ENCODE data around the gene DYDC2.
A peak's percentile ranks its signal among the peaks of the same experiment; 100 is the strongest.

DYDC2 gene

DNA sequence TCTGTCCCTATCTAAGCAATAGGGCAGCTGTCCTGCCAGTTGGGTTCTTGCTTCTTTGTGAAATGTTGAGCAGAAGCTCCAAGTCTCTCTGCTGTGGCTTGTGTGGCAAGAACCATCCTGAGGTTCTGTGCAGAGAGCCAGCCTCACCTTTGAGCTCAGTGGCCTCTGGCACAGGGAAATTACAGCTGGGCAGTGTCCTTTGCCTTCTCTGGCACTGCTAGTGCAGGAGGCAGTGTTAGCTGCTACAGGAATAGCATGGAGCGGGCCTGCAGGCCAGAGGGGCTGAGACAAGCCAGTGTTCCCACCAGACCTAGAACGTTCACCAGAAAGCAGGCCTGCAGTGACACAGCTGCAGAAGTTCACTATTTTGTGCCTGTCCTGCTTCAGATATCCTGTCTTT is 53.5 kb downstream of the DYDC2 start:
- no peak overlapping the region for H3K4ac ChIP-seq (ENCODE audit: low read length)
- H3K27ac ChIP-seq (replicated peaks; ENCODE audit: low read length) = no peak overlapping the region
- no peak overlapping the region for H3K23ac ChIP-seq (ENCODE audit: low read depth, low read length, poor library complexity)
- peaks cover 15 to 30% of the 10 kb centered on the region in 2 donors for H3K4me1 ChIP-seq (ENCODE audit: control insufficient read depth in 2 of 2, insufficient read depth in 1 of 2, low read depth in 1 of 2, low read length in 2 of 2)
- peaks cover 2 to 37% of the 10 kb centered on the region in 2 donors for H3K36me3 ChIP-seq (replicated peaks in 1 of 2; ENCODE audit: control insufficient read depth in 2 of 2, insufficient read depth in 2 of 2, low read length in 2 of 2)
- no peak overlapping the region for H4K8ac ChIP-seq (ENCODE audit: low read depth, low read length)
- WGBS, 2 donors (ENCODE audit: extremely low coverage in 2 of 2, insufficient read length in 2 of 2, insufficient replicate concordance in 1 of 2) = no CpG with 5 or more reads among the region's 2 CpGs
- no peak overlapping the region for H3K14ac ChIP-seq (ENCODE audit: low read length)
- H2BK12ac ChIP-seq (ENCODE audit: low read length) = no peak overlapping the region
- H3K9me3 ChIP-seq (replicated peaks in 1 of 2; ENCODE audit: control insufficient read depth in 2 of 2, insufficient read depth in 1 of 2, low read depth in 1 of 2, low read length in 2 of 2) = no peaks in the 10 kb centered on the region
- no peak overlapping the region for H2AFZ ChIP-seq (ENCODE audit: low read length)
- peaks cover 11% of the 10 kb centered on the region for H3K79me1 ChIP-seq (ENCODE audit: low read depth, low read length)
- H2BK15ac ChIP-seq (ENCODE audit: low read length) = no peak overlapping the region
- H3K27me3 ChIP-seq (ENCODE audit: control insufficient read depth in 3 of 3, insufficient read depth in 3 of 3, low read depth in 1 of 3, low read length in 3 of 3) = no peaks in the 10 kb centered on the region
- no peak overlapping the region for H2BK120ac ChIP-seq (ENCODE audit: low read depth, low read length)
- no peak overlapping the region for H3K9ac ChIP-seq (ENCODE audit: low read depth, low read length, poor library complexity)
- H3K4me3 ChIP-seq (ENCODE audit: low read length in 2 of 2) = peak overlapping the region in 1 of 2 donors; percentile 70
- no peak overlapping the region for H2BK5ac ChIP-seq (ENCODE audit: low read length)
- no peak overlapping the region for H2AK5ac ChIP-seq (ENCODE audit: low read depth, low read length)
- no peak overlapping the region for H4K91ac ChIP-seq (ENCODE audit: low read depth, low read length, poor library complexity)
- H3K4me2 ChIP-seq (ENCODE audit: insufficient read depth, low read length, poor library complexity, severe bottlenecking) = peak overlapping the region; percentile 51
- no peak for DNase-seq (ENCODE audit: low spot score)
- no peak overlapping the region for H3K18ac ChIP-seq (ENCODE audit: low read length)

DNA sequence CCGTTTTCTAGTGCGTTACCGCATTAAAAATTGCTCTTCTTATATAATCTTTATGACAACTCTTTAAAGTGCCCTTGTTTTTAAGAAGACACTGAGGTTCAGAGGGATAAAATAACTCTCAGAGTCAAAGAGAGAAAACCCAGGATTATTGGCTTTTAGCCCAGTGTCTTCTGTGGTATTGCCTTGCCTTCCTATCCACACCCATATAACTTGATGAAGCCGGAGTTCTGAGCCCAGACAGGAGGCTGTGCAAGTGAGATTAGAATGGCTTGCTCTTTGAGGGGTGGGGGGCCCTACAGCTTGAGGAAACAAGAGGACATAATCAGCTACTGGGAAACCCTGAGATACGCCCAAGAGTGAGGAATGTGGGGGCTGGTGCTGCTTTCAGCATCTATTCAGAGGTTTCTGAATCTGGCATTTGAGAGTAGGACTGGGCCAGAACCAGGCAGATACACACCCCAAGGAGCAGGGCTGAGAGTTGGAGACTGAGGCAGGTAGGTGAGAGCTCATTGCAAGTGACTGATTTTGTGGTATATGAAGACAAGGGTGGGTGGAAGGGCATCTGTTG is 54.1 kb downstream of the DYDC2 start:
- H4K8ac ChIP-seq (ENCODE audit: low read depth, low read length) = no peak overlapping the region
- H3K4me3 ChIP-seq (ENCODE audit: low read length in 2 of 2) = no peak overlapping the region
- H3K27me3 ChIP-seq (ENCODE audit: control insufficient read depth in 3 of 3, insufficient read depth in 3 of 3, low read depth in 1 of 3, low read length in 3 of 3) = no peaks in the 10 kb centered on the region
- H3K4ac ChIP-seq (ENCODE audit: low read length) = no peak overlapping the region
- H2BK120ac ChIP-seq (ENCODE audit: low read depth, low read length) = no peak overlapping the region
- H3K4me1 ChIP-seq (ENCODE audit: control insufficient read depth in 2 of 2, insufficient read depth in 1 of 2, low read depth in 1 of 2, low read length in 2 of 2) = peaks cover 15 to 34% of the 10 kb centered on the region in 2 donors
- no peak overlapping the region for H2AFZ ChIP-seq (ENCODE audit: low read length)
- no peak overlapping the region for H2BK5ac ChIP-seq (ENCODE audit: low read length)
- WGBS, 2 donors (ENCODE audit: extremely low coverage in 2 of 2, insufficient read length in 2 of 2, insufficient replicate concordance in 1 of 2) = no CpG with 5 or more reads among the region's 5 CpGs
- no peak overlapping the region for H3K18ac ChIP-seq (ENCODE audit: low read length)
- no peak overlapping the region for H3K14ac ChIP-seq (ENCODE audit: low read length)
- H2AK5ac ChIP-seq (ENCODE audit: low read depth, low read length) = no peak overlapping the region
- H3K4me2 ChIP-seq (ENCODE audit: insufficient read depth, low read length, poor library complexity, severe bottlenecking) = no peak overlapping the region
- H3K9ac ChIP-seq (ENCODE audit: low read depth, low read length, poor library complexity) = no peak overlapping the region
- peaks cover 11% of the 10 kb centered on the region for H3K79me1 ChIP-seq (ENCODE audit: low read depth, low read length)
- no peak overlapping the region for H3K27ac ChIP-seq (replicated peaks; ENCODE audit: low read length)
- no peak overlapping the region for H4K91ac ChIP-seq (ENCODE audit: low read depth, low read length, poor library complexity)
- no peak overlapping the region for H2BK12ac ChIP-seq (ENCODE audit: low read length)
- H3K9me3 ChIP-seq (replicated peaks in 1 of 2; ENCODE audit: control insufficient read depth in 2 of 2, insufficient read depth in 1 of 2, low read depth in 1 of 2, low read length in 2 of 2) = no peaks in the 10 kb centered on the region
- no peak overlapping the region for H3K23ac ChIP-seq (ENCODE audit: low read depth, low read length, poor library complexity)
- no peak for DNase-seq (ENCODE audit: low spot score)
- H3K36me3 ChIP-seq (replicated peaks in 1 of 2; ENCODE audit: control insufficient read depth in 2 of 2, insufficient read depth in 2 of 2, low read length in 2 of 2) = peaks cover 3 to 38% of the 10 kb centered on the region in 2 donors
- H2BK15ac ChIP-seq (ENCODE audit: low read length) = no peak overlapping the region

DNA sequence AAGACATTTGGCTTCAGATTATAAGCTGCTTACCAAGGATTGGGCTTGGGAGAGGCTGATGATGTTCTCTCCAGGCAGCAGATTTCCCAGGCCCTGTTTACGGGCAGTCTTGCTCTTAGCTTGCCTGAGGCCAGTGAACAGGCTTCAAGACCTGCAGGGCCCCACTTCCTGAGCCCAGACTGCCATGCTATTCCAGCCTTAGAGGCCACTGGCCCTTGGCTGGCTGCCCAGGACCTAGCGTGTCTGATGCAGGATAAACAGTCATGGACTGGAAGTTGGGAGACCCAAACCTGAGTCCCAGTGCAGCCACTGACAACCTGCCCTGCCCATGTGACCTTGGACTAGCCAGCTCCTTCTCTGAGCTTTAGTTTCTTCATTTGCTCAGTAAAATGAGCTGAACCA is 54.7 kb downstream of the DYDC2 start:
- no peak overlapping the region for H3K27ac ChIP-seq (replicated peaks; ENCODE audit: low read length)

DNA sequence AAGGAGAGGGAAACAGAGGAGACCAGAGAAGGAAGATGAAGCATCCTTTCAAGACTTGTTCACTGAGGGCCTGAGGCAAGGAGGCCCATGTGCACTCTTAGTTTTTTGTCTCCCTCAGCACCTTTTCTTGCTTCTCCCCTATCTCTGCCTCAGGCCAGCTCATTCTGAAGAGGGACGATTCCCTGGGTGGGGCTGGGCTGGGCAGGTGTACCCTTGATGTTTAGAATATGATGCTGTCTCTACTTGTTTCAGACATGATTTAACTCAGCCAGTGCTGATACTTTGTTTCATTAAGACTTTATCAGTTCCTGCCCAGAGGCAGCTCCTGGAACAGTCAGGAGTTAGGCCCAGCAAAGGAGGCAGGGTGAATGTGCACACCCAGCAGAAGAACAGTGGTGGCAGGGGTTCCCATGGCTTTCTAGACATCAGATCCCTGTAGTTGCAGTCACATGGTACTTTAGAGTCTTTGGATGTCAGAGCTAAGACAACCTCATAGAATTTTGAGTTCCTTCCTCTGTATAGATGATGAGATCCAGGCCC is 55.2 kb downstream of the DYDC2 start:
- H3K18ac ChIP-seq (ENCODE audit: low read length) = no peak overlapping the region
- peaks cover 3 to 38% of the 10 kb centered on the region in 2 donors for H3K36me3 ChIP-seq (replicated peaks in 1 of 2; ENCODE audit: control insufficient read depth in 2 of 2, insufficient read depth in 2 of 2, low read length in 2 of 2)
- no peak overlapping the region for H3K23ac ChIP-seq (ENCODE audit: low read depth, low read length, poor library complexity)
- no peak overlapping the region for H3K14ac ChIP-seq (ENCODE audit: low read length)
- H2BK5ac ChIP-seq (ENCODE audit: low read length) = no peak overlapping the region
- no peak overlapping the region for H3K4me3 ChIP-seq (ENCODE audit: low read length in 2 of 2)
- no peak overlapping the region for H3K4ac ChIP-seq (ENCODE audit: low read length)
- H3K27me3 ChIP-seq (ENCODE audit: control insufficient read depth in 3 of 3, insufficient read depth in 3 of 3, low read depth in 1 of 3, low read length in 3 of 3) = no peaks in the 10 kb centered on the region
- H3K79me1 ChIP-seq (ENCODE audit: low read depth, low read length) = peaks cover 11% of the 10 kb centered on the region
- H2BK120ac ChIP-seq (ENCODE audit: low read depth, low read length) = no peak overlapping the region
- peaks cover 18 to 45% of the 10 kb centered on the region in 2 donors for H3K4me1 ChIP-seq (ENCODE audit: control insufficient read depth in 2 of 2, insufficient read depth in 1 of 2, low read depth in 1 of 2, low read length in 2 of 2)
- no CpG with 5 or more reads among the region's 1 CpG for WGBS, 2 donors (ENCODE audit: extremely low coverage in 2 of 2, insufficient read length in 2 of 2, insufficient replicate concordance in 1 of 2)
- H4K8ac ChIP-seq (ENCODE audit: low read depth, low read length) = no peak overlapping the region
- no peak overlapping the region for H4K91ac ChIP-seq (ENCODE audit: low read depth, low read length, poor library complexity)
- no peak for DNase-seq (ENCODE audit: low spot score)
- no peak overlapping the region for H2AK5ac ChIP-seq (ENCODE audit: low read depth, low read length)
- H3K4me2 ChIP-seq (ENCODE audit: insufficient read depth, low read length, poor library complexity, severe bottlenecking) = no peak overlapping the region
- no peak overlapping the region for H2BK15ac ChIP-seq (ENCODE audit: low read length)
- no peak overlapping the region for H2BK12ac ChIP-seq (ENCODE audit: low read length)
- H3K9me3 ChIP-seq (replicated peaks in 1 of 2; ENCODE audit: control insufficient read depth in 2 of 2, insufficient read depth in 1 of 2, low read depth in 1 of 2, low read length in 2 of 2) = no peaks in the 10 kb centered on the region
- H2AFZ ChIP-seq (ENCODE audit: low read length) = no peak overlapping the region
- H3K9ac ChIP-seq (ENCODE audit: low read depth, low read length, poor library complexity) = no peak overlapping the region
- no peak overlapping the region for H3K27ac ChIP-seq (replicated peaks; ENCODE audit: low read length)

More for the DNA sequence above, 54.7 kb downstream of the DYDC2 start:
- no peak overlapping the region for H3K14ac ChIP-seq (ENCODE audit: low read length)
- peaks cover 11% of the 10 kb centered on the region for H3K79me1 ChIP-seq (ENCODE audit: low read depth, low read length)
- H3K27me3 ChIP-seq (ENCODE audit: control insufficient read depth in 3 of 3, insufficient read depth in 3 of 3, low read depth in 1 of 3, low read length in 3 of 3) = no peaks in the 10 kb centered on the region
- WGBS, 2 donors (ENCODE audit: extremely low coverage in 2 of 2, insufficient read length in 2 of 2, insufficient replicate concordance in 1 of 2) = no CpG with 5 or more reads among the region's 2 CpGs
- H2BK120ac ChIP-seq (ENCODE audit: low read depth, low read length) = no peak overlapping the region
- H4K91ac ChIP-seq (ENCODE audit: low read depth, low read length, poor library complexity) = no peak overlapping the region
- no peak overlapping the region for H3K9ac ChIP-seq (ENCODE audit: low read depth, low read length, poor library complexity)
- H3K4ac ChIP-seq (ENCODE audit: low read length) = no peak overlapping the region
- H3K4me1 ChIP-seq (ENCODE audit: control insufficient read depth in 2 of 2, insufficient read depth in 1 of 2, low read depth in 1 of 2, low read length in 2 of 2) = peaks cover 15 to 40% of the 10 kb centered on the region in 2 donors
- no peak overlapping the region for H2BK12ac ChIP-seq (ENCODE audit: low read length)
- no peak overlapping the region for H4K8ac ChIP-seq (ENCODE audit: low read depth, low read length)
- H3K4me3 ChIP-seq (ENCODE audit: low read length in 2 of 2) = no peak overlapping the region
- no peak overlapping the region for H3K23ac ChIP-seq (ENCODE audit: low read depth, low read length, poor library complexity)
- H3K18ac ChIP-seq (ENCODE audit: low read length) = no peak overlapping the region
- no peak overlapping the region for H2BK15ac ChIP-seq (ENCODE audit: low read length)
- no peak overlapping the region for H2AFZ ChIP-seq (ENCODE audit: low read length)
- peaks cover 3 to 38% of the 10 kb centered on the region in 2 donors for H3K36me3 ChIP-seq (replicated peaks in 1 of 2; ENCODE audit: control insufficient read depth in 2 of 2, insufficient read depth in 2 of 2, low read length in 2 of 2)
- no peaks in the 10 kb centered on the region for H3K9me3 ChIP-seq (replicated peaks in 1 of 2; ENCODE audit: control insufficient read depth in 2 of 2, insufficient read depth in 1 of 2, low read depth in 1 of 2, low read length in 2 of 2)
- no peak overlapping the region for H3K4me2 ChIP-seq (ENCODE audit: insufficient read depth, low read length, poor library complexity, severe bottlenecking)
- DNase-seq (ENCODE audit: low spot score) = no peak
- H2AK5ac ChIP-seq (ENCODE audit: low read depth, low read length) = no peak overlapping the region
- H2BK5ac ChIP-seq (ENCODE audit: low read length) = no peak overlapping the region

All from neuronal stem cell (in vitro differentiated cells).